ENCODE results near the gene CATSPERE.
"Not testable (repeated sequence)": the region's sequence is repeated elsewhere in the genome, so short reads cannot be mapped to it uniquely, and the experiment has no call there.

The CATSPERE gene

DNA sequence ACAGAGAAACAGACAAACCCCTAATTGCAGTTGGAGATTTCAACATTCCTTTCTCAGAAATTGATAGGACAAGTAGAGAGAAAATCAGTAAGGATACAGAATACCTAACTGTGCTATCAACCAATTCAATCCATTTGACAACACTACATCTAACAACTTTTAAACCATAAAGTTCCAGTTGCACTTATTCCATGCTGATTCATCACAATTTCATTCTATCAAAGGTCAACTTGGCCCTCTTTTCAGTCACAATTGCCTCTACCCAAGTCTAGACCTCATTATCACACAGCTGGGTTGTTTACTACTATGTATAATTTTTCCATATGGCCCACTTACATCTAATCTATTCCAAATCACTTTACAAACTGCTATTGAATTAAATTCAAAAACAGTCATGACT is 172.1 kb downstream of the CATSPERE start:
- no peak for DNase-seq (ENCODE audit: low read depth in 2 of 2)

- DNase-seq (ENCODE audit: low read depth in 2 of 2) = no peak
Measured at GRCh38 chr1:244634546-244634945, 173.5 kb downstream of the CATSPERE start.

- no peak for DNase-seq (ENCODE audit: low read depth in 2 of 2)
Measured at GRCh38 chr1:244636488-244637259, 175.6 kb downstream of the CATSPERE start.

DNA sequence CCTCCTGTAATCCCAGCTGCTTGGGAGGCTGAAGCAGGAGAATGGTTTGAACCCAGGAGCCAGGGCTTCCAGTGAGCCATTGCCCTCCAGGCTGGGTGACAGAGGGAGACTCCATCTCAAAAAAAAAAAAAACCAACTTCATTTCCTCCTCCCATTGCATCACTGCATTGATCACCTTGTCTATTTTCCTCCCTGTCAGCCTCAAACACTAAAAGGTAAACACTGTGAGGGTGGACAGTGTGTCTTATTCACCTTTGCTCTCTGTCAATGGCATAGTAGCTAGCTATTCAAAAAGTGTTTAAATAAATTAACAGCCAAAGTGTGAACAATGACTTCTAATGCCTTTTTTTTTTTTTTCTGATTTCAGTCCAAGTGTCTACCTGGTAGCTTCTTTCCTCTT is 178.5 kb downstream of the CATSPERE start:
- no peak for DNase-seq (ENCODE audit: low read depth in 2 of 2)

DNA sequence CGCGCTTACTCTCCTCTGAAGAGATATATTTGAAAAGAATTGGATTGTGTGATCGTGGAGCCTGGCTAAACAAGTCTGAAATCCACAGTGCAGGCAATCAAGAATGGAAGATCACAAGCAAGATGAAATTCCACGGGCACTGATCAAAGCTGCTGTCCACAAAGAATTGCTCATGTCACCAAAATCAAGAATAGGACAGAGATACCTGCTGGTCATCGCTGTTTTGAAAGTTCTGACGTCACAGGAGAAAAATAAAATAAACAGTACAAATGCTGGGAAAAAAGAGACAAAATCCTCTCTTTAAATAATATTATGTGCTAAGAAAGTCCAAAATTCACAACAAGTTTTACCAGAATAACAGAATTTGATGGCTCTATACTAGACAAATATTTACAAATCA is 179.8 kb downstream of the CATSPERE start:
- DNase-seq (ENCODE audit: low read depth in 2 of 2) = no peak

DNA sequence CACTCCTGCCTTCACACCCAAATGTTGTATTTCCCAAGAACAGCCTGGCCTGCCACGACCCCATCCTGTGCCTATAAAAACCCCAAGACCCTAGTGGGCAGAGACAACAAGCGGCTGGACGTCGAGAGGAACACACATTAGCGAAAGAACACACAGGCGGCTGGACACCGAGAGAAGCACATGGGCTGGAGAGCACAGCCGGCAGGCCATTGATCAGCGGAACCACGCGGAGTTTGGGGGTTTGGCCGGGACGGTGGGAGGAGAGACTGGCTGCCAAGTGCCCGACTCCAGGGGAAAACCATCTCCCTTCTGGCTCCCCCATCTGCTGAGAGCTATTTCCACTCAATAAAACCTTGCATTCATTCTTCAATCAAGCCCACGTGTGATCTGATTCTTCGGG is 181.5 kb downstream of the CATSPERE start:
- DNase-seq (ENCODE audit: low read depth in 2 of 2) = no peak

DNA sequence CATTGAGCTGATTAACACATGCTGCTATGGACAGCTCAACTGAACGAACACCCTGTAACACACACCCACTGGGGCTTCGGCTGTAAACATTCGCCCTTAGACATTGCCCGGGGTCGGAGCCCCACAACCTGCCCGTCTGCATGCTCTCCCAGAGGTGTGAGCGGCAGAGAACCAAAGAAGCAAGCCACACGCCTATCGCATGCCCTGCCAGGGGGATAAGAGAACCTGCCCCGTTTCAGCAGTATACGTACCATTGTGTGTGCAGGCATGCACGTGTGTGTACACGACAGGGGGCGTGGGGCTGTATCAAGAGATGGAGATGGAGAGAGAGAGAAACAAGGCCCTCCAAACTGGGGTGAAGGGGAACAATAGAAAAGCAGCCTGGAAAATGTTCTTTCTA is 181.9 kb downstream of the CATSPERE start:
- no peak for DNase-seq (ENCODE audit: low read depth in 2 of 2)

GRCh38 chr1:244645414-244645813 is 184.3 kb downstream of the CATSPERE start:
- no peak for DNase-seq (ENCODE audit: low read depth in 2 of 2)

- DNase-seq (ENCODE audit: low read depth in 2 of 2) = no peak
Measured at GRCh38 chr1:244645890-244646289, 184.8 kb downstream of the CATSPERE start.

- DNase-seq (ENCODE audit: low read depth in 2 of 2) = no peak
Measured at GRCh38 chr1:244647819-244648218, 186.7 kb downstream of the CATSPERE start.

DNA sequence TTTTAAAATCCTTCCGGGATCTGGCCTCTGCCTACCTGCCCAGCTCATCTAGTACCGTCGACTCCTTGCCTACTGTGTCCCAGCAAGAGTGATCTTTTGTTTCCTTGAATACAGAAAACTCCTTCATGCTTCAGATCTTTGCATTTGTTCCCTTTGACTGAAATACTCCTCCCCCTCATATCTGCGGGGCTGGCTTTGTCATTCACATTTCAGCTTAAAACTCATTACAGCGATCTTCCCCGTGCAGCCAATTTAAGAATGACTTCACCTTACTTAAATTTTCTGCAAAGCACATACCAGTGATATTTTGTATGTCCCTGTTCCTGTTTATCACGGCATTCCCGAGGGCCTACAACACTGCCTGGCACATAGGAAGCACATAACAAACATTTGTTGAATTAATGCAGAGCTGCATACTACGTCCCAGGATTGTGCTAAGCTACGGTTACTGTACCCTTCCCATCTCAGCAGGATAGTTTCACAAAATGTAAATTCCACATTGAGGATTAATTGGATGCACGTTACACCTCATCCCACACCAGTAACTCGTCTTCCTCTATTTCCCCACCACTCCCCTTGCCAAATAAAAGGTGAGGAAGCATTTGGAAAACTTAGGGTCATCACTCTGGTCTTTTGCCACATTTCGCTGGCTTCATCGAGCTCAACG is 191.0 kb downstream of the CATSPERE start:
- no peak for DNase-seq (ENCODE audit: low read depth in 2 of 2)

GRCh38 chr1:244652623-244653438 is 191.8 kb downstream of the CATSPERE start, which contains the start of gene DESI2:
Gene DESI2, plus strand, starts transcription at chr1:244653126. Its CDS starts 188 bp downstream, at chr1:244653314.
- DNase-seq (ENCODE audit: low read depth in 2 of 2) = peak; percentile 94

GRCh38 chr1:244653439-244654107 is 192.5 kb downstream of the CATSPERE start:
- DNase-seq (ENCODE audit: low read depth in 2 of 2) = no peak

DNA sequence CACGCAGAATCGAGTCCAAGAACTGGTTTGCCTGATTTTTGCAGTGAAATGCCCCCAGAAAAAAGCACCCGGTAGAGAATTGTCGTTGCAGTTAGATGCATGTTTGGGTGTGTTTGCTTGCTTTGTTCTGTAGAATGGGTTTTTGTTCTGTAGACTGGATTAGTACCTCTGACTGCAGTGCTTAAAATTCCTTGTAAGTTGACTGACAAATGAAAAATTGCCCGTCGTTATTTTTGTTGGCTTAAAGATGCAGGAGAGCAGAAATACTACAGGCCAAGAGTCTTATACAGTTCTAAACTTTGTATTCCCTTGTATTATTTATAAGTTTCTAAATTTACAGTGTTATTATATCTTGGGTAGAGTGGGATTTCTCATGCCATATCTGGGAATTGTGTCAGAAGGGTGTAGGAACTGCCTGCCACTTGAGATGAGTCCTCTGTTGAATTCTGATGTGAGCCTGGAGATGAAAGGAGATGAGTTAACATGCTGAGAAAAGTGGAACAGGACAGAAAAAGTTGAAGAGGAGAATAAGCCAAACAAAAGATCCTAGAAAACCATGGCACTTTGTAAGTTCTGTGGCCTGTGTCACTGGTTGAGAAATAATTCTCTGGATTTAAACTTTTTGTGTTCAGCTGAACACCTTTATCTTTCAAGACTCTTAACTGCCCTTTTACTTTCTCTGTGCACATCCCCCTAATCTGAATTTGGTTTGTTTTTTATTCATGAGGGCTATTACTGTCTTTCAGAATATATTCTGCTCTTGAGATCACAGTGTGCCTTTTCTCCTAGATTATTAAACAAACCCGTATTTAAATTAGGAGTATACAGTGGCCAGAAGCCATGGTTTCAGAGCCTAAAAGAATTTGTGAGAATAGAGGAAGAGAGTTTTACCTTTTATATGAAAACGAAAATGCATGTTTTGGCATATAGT is 193.3 kb downstream of the CATSPERE start:
- DNase-seq (ENCODE audit: low read depth in 2 of 2) = no peak

- DNase-seq (ENCODE audit: low read depth in 2 of 2) = no peak
Measured at GRCh38 chr1:244655186-244655585, 194.1 kb downstream of the CATSPERE start.

DNA sequence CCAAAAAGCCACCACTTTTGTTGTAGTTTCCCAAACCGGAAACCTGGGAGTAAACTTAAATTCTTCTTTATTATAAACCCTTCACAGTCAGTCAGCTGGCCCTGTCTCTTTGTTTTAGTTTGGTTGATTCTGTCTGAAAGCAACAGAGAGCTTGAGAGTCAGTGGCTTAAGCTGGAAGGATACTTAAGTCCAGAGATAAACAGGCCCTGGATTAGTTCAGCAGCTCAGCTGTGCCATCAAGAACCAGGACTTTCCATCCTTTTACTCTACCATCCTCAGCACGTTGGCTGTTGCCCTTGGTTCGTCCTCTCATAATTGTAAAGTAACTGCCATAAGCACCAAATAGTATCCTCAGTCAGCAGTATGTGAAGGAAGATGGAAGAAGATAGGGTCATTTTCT is 196.3 kb downstream of the CATSPERE start:
- DNase-seq (ENCODE audit: low read depth in 2 of 2) = no peak

DNA sequence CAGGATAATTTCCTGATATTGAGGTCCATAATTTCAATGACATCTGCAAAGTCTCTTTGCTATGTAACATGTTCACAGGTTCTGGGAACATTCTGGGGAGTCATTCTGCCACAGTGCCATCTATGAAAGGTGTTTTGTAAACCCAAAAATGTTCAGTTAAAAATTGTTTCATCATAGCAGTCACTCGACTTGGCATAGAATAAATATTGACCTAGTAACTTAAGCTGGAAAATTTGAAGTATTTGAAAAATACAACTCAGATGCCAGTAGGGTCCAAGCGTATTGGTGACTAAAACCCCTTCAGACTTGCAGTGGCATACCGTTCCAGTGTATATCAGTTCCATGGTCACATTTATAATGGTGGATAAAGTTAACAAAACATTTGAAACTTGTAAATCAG is 198.6 kb downstream of the CATSPERE start:
- no peak for DNase-seq (ENCODE audit: low read depth in 2 of 2)

DNA sequence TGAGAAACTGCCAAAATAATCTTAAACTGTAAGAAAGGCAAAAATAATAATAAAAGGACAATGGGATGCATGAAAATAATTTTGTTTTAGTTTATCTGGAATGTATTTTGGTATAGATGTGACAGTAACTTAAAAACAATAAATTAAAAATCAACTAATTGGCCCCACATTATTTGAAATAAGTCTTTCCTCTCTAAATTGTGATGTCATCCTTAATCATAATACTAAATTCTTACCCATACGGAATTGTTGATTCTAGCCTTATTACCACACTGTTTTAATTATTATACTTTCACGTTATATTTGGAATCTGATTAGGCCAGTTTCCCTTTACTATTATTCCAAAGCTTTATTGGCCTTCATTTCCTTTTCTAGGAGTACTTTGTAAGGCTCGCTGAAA is 199.5 kb downstream of the CATSPERE start:
- DNase-seq (ENCODE audit: low read depth in 2 of 2) = no peak

- not testable (repeated sequence) for DNase-seq (ENCODE audit: low read depth in 2 of 2)
Measured at GRCh38 chr1:244661569-244662312, 200.7 kb downstream of the CATSPERE start.

GRCh38 chr1:244662599-244662998 is 201.5 kb downstream of the CATSPERE start:
- no peak for DNase-seq (ENCODE audit: low read depth in 2 of 2)

Measured in stimulated activated CD4-positive, alpha-beta T cell treated with anti-CD3 and anti-CD28 coated beads, Interleukin-1b, Interleukin-23, amount 100 ng/mL, for 1 hour (primary cell).